SK-N-SH (cell line): Measurements from ENCODE around the gene HLTF. TPM values are rescaled to one million over a fixed set of nuclear protein-coding genes. Genes with fewer than 3 reads are reported as not detected.

Experiments used
- CTCF ChIA-PET: fragments of 300-600, 350-600 bp; formaldehyde crosslinking; extraction: SDS; loops from one replicate; lab custom pipeline; 2021; lab: Yijun Ruan, JAX
- POLR2A ChIA-PET: fragments of 350-600 bp; sonication (Branson Sonifier 250); formaldehyde crosslinking; extraction: SDS; loops from one replicate; lab custom pipeline; 2020; ENCODE audit warnings: antibody characterized with exemption, inconsistent platforms; lab: Yijun Ruan, JAX
- DNase-seq: peaks from one replicate; pipeline ENCODE4 v3.0.0; 2012
- H2AFZ ChIP-seq: fragments of 200-600 bp; sonication (generic); 2 replicates; pipeline ENCODE4 v1.8.1; 2016; ENCODE audit warnings: antibody characterized with exemption, mild to moderate bottlenecking, low read depth
- H3F3A ChIP-seq: fragments of 200-600 bp; sonication (generic); replicated peaks from 2 replicates; pipeline ENCODE3; 2016; ENCODE audit warnings: antibody characterized with exemption, mild to moderate bottlenecking; ENCODE audit not compliant: insufficient read depth
- H3K27ac ChIP-seq, 2 experiments: fragments of 200-500 bp in 1 of 2; fragments of 200-600 bp in 1 of 2; sonication (Bioruptor generic) in 1 of 2; sonication (generic), shearing (Covaris generic) in 1 of 2; 2 replicates each; pipeline versions ENCODE4 v1.5.1 to v1.6.1; 2014 to 2016; ENCODE audit warnings: low read depth in 2 of 2, inconsistent platforms in 1 of 2, low read length in 1 of 2, mild to moderate bottlenecking in 1 of 2, mixed read lengths in 1 of 2
- H3K27me3 ChIP-seq: fragments of 200-600 bp; sonication (generic), shearing (Covaris generic); 2 replicates; pipeline ENCODE4 v1.6.1; 2016; ENCODE audit warnings: mixed run types; ENCODE audit not compliant: insufficient read depth
- H3K36me3 ChIP-seq, 2 experiments: fragments of 200-500 bp in 1 of 2; fragments of 200-600 bp in 1 of 2; sonication (Bioruptor generic) in 1 of 2; sonication (generic) in 1 of 2; replicated peaks in 1 of 2; 2 replicates each; pipeline versions ENCODE3 to v1.5.1; 2014 to 2016; ENCODE audit warnings: low read length in 1 of 2, mild to moderate bottlenecking in 1 of 2; ENCODE audit not compliant: insufficient read depth in 2 of 2, control insufficient read depth in 1 of 2
- H3K4me1 ChIP-seq, 2 experiments: fragments of 200-500 bp in 1 of 2; fragments of 200-600 bp in 1 of 2; sonication (Bioruptor generic) in 1 of 2; sonication (generic), shearing (Covaris generic) in 1 of 2; 2 replicates each; pipeline versions ENCODE4 v1.5.1 to v1.6.1; 2014 to 2016; ENCODE audit warnings: low read depth in 1 of 2, low read length in 1 of 2, mixed run types in 1 of 2; ENCODE audit not compliant: insufficient read depth in 2 of 2, control insufficient read depth in 1 of 2
- H3K4me2 ChIP-seq: fragments of 200-600 bp; sonication (generic), shearing (Covaris generic); 2 replicates; pipeline ENCODE4 v1.6.1; 2017; ENCODE audit warnings: mixed run types
- H3K4me3 ChIP-seq, 2 experiments: fragments of 200-500 bp in 1 of 2; fragments of 200-600 bp in 1 of 2; sonication (Bioruptor generic) in 1 of 2; sonication (generic), shearing (Covaris generic) in 1 of 2; 2 replicates each; pipeline versions ENCODE4 v1.5.1 to v1.8.1; 2014 to 2016; ENCODE audit warnings: low read depth in 2 of 2, inconsistent platforms in 1 of 2, low read length in 1 of 2, mild to moderate bottlenecking in 1 of 2, mixed read lengths in 1 of 2, moderate library complexity in 1 of 2
- H3K79me2 ChIP-seq: fragments of 200-600 bp; sonication (generic); 2 replicates; pipeline ENCODE4 v1.8.1; 2017; ENCODE audit warnings: mild to moderate bottlenecking; ENCODE audit not compliant: insufficient read depth
- H3K9ac ChIP-seq: fragments of 200-600 bp; sonication (generic); 2 replicates; pipeline ENCODE4 v1.6.1; 2017; ENCODE audit warnings: mixed run types
- H3K9me2 ChIP-seq: fragments of 200-600 bp; sonication (generic); 2 replicates; pipeline ENCODE4 v1.6.1; 2017; ENCODE audit warnings: mixed run types
- H3K9me3 ChIP-seq: fragments of 200-600 bp; sonication (generic); 2 replicates; pipeline ENCODE4 v1.6.1; 2017; ENCODE audit warnings: mixed run types, mild to moderate bottlenecking, moderate library complexity
- H4K20me1 ChIP-seq: fragments of 200-600 bp; sonication (generic); 2 replicates; pipeline ENCODE4 v1.6.1; 2017; ENCODE audit warnings: mild to moderate bottlenecking, mixed run types; ENCODE audit not compliant: insufficient read depth
- ELF1 ChIP-seq: IDR thresholded peaks from 2 replicates; pipeline ENCODE4 v1.4.0; 2012
- EP300 ChIP-seq, 2 experiments: IDR thresholded peaks; 2 replicates each; pipeline versions ENCODE4 v1.4.0 to v1.6.1; 2012; ENCODE audit warnings: borderline replicate concordance in 1 of 2, low read depth in 1 of 2, low read length in 1 of 2
- FOSL2 ChIP-seq: IDR thresholded peaks from 2 replicates; pipeline ENCODE4 v1.4.0; 2012; ENCODE audit warnings: low read depth, mild to moderate bottlenecking, moderate library complexity, borderline replicate concordance
- FOXJ3 ChIP-seq: sonication (generic); formaldehyde crosslinking; IDR thresholded peaks from 2 replicates; pipeline ENCODE4 v1.5.1; 2020; ENCODE audit warnings: mild to moderate bottlenecking, missing genetic modification reagents
- GABPA ChIP-seq: IDR thresholded peaks from 2 replicates; pipeline ENCODE4 v1.4.0; 2012; ENCODE audit warnings: low read depth, mild to moderate bottlenecking
- GATA2 ChIP-seq: sonication (generic); formaldehyde crosslinking; IDR thresholded peaks from 2 replicates; pipeline ENCODE4 v1.5.0; 2020; ENCODE audit warnings: mild to moderate bottlenecking, missing genetic modification reagents
- JUND ChIP-seq: IDR thresholded peaks from 2 replicates; pipeline ENCODE4 v1.4.0; 2012
- MXI1 ChIP-seq: IDR thresholded peaks from 2 replicates; pipeline ENCODE4 v1.6.1; 2012; ENCODE audit warnings: mild to moderate bottlenecking, low read depth, low read length, improper control_type of control experiment
- NFIC ChIP-seq: IDR thresholded peaks from 2 replicates; pipeline ENCODE4 v1.4.0; 2012; ENCODE audit warnings: borderline replicate concordance
- NRF1 ChIP-seq: IDR thresholded peaks from 2 replicates; pipeline ENCODE4 v1.6.1; 2012; ENCODE audit warnings: low read depth, mild to moderate bottlenecking, low read length
- RCOR1 ChIP-seq: fragments of 150-350 bp; IDR thresholded peaks from 2 replicates; pipeline ENCODE4 v1.6.1; 2017; ENCODE audit warnings: antibody characterized with exemption, low read length
- REST ChIP-seq: IDR thresholded peaks from 2 replicates; pipeline ENCODE4 v1.6.1; 2012; ENCODE audit warnings: mild to moderate bottlenecking, low read depth, low read length, moderate library complexity
- TAF1 ChIP-seq: IDR thresholded peaks from 2 replicates; pipeline ENCODE4 v1.6.1; 2012; ENCODE audit warnings: low read depth, mild to moderate bottlenecking, low read length, moderate library complexity, borderline replicate concordance
- TCF12 ChIP-seq: IDR thresholded peaks from 2 replicates; pipeline ENCODE4 v1.4.0; 2012
- USF2 ChIP-seq: fragments of 150-350 bp; IDR thresholded peaks from 2 replicates; pipeline ENCODE4 v1.6.1; 2017; ENCODE audit warnings: antibody characterized with exemption, low read length, low read depth, borderline replicate concordance
- ZBTB33 ChIP-seq: IDR thresholded peaks from 2 replicates; pipeline ENCODE4 v1.4.0; 2012; ENCODE audit warnings: low read depth, borderline replicate concordance
- WGBS: methylation state at CpG from one replicate; pipeline ENCODE4 v1.1.6; 2017; ENCODE audit warnings: low lambda C conversion rate; 5-methylcytosine and 5-hydroxymethylcytosine counted together
- polyA plus RNA-seq, 3 experiments: library from polyadenylated mRNA; depleted of rRNA; stranded (reverse); fragments of >200 nt; gene quantifications; 2 replicates each; pipeline ENCODE4 v1.2.3, GENCODE V29; 2012
- TF ChIP-seq, protein P1 (sequence below): fragments of 200-600 bp; sonication (generic); IDR thresholded peaks from 2 replicates; pipeline ENCODE4 v1.6.1; 2017; ENCODE audit warnings: antibody characterized with exemption, mild to moderate bottlenecking, moderate library complexity
- TF ChIP-seq, protein P2 (sequence below): fragments of 150-350 bp; IDR thresholded peaks from 2 replicates; pipeline ENCODE4 v1.6.1; 2016; ENCODE audit warnings: mild to moderate bottlenecking, low read depth, low read length

HLTF gene
- polyA plus RNA-seq, 1 of the 3 experiments (the other 2 are of a cell fraction): 10.1 TPM

- Histone ChIP-seq H3K27ac (no peak overlapping the region), H3K9me2 (no peaks in the 10 kb centered on the region), H2AFZ (no peak overlapping the region), H3K27me3 (no peaks in the 10 kb centered on the region), H3K36me3 (peaks cover 40 to 53% of the 10 kb centered on the region in 2 experiments), H3K79me2 (no peaks in the 10 kb centered on the region), H3K4me2 (no peak overlapping the region), H3K4me3 (no peak overlapping the region), H3F3A (peaks cover 9% of the 10 kb centered on the region), H3K9me3 (peaks cover 8% of the 10 kb centered on the region; the same call in 1 of the 2 replicates), H4K20me1 (no peaks in the 10 kb centered on the region), H3K9ac (no peak overlapping the region), H3K4me1 (peaks cover 0 to 20% of the 10 kb centered on the region in 2 experiments; a peak in 2 of 4 replicates)
- 82% methylated on average over 3 of the region's 3 CpGs for WGBS
- CTCF ChIA-PET: no interaction called here
- DNase-seq: no peak
- TF ChIP-seq USF2 (no peak), EP300 (IDR thresholded peaks at IDR 0.05; ENCODE audit: borderline replicate concordance in 1 of 2, low read depth in 1 of 2, low read length in 1 of 2) (no peak), ELF1 (no peak), GABPA (no peak), TCF12 (no peak), RCOR1 (no peak), NRF1 (no peak), TAF1 (no peak)
- POLR2A ChIA-PET: interaction anchor here (0.6 kb wide), 1 partner anchor 796 kb away, joined by 3 read pairs; no protein-coding TSS in a partner anchor
Observed at GRCh38 chr3:149023951-149024350, 62.4 kb downstream of the HLTF start.

DNA sequence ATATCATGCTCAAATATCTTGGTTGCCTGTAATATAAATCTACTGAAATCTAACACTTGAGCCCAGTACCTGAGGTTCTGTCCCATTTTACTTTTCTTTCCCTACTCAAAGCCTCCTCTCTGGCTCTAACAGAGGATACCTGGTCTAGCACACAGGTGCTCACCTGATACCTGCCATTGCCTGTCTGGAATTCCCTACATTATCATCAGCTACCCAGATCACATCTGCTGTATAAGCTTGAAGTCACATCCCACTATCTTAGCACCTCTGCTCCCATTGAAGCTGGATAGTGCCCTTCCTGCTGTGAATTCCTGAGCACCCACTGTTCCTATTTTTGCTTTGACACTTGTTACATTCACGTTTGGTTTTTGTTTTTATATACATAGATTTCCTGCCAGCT, 64.5 kb downstream of the HLTF start:
- Histone ChIP-seq H3K4me3 (no peak overlapping the region), H3K9me3 (peaks cover 8% of the 10 kb centered on the region; the same call in 1 of the 2 replicates), H3K9ac (no peak overlapping the region), H3K4me1 (peaks cover 0 to 34% of the 10 kb centered on the region in 2 experiments; a peak in 2 of 4 replicates), H3K36me3 (peaks cover 24 to 33% of the 10 kb centered on the region in 2 experiments), H4K20me1 (no peaks in the 10 kb centered on the region), H3K27ac (no peak overlapping the region), H3K4me2 (no peak overlapping the region), H3K9me2 (no peaks in the 10 kb centered on the region), H3F3A (peaks cover 17% of the 10 kb centered on the region), H2AFZ (no peak overlapping the region), H3K79me2 (no peaks in the 10 kb centered on the region), H3K27me3 (no peaks in the 10 kb centered on the region)
- 79% methylated on average over 1 of the region's 1 CpG for WGBS
- DNase-seq: no peak
- CTCF ChIA-PET: no interaction called here
- POLR2A ChIA-PET: no interaction called here
- TF ChIP-seq FOSL2 (no peak), GATA2 (CRISPR knock-in tag) (no peak), FOXJ3 (CRISPR knock-in tag) (no peak), MXI1 (no peak), GABPA (no peak), JUND (no peak), REST (no peak), ZBTB33 (no peak), NFIC (no peak)
- TF ChIP-seq, protein P1, sequence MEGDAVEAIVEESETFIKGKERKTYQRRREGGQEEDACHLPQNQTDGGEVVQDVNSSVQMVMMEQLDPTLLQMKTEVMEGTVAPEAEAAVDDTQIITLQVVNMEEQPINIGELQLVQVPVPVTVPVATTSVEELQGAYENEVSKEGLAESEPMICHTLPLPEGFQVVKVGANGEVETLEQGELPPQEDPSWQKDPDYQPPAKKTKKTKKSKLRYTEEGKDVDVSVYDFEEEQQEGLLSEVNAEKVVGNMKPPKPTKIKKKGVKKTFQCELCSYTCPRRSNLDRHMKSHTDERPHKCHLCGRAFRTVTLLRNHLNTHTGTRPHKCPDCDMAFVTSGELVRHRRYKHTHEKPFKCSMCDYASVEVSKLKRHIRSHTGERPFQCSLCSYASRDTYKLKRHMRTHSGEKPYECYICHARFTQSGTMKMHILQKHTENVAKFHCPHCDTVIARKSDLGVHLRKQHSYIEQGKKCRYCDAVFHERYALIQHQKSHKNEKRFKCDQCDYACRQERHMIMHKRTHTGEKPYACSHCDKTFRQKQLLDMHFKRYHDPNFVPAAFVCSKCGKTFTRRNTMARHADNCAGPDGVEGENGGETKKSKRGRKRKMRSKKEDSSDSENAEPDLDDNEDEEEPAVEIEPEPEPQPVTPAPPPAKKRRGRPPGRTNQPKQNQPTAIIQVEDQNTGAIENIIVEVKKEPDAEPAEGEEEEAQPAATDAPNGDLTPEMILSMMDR: no peak
- TF ChIP-seq, protein P2, sequence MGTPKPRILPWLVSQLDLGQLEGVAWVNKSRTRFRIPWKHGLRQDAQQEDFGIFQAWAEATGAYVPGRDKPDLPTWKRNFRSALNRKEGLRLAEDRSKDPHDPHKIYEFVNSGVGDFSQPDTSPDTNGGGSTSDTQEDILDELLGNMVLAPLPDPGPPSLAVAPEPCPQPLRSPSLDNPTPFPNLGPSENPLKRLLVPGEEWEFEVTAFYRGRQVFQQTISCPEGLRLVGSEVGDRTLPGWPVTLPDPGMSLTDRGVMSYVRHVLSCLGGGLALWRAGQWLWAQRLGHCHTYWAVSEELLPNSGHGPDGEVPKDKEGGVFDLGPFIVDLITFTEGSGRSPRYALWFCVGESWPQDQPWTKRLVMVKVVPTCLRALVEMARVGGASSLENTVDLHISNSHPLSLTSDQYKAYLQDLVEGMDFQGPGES: no peak
